Measurements from ENCODE around the gene TPSAB1.

The TPSAB1 gene

DNA sequence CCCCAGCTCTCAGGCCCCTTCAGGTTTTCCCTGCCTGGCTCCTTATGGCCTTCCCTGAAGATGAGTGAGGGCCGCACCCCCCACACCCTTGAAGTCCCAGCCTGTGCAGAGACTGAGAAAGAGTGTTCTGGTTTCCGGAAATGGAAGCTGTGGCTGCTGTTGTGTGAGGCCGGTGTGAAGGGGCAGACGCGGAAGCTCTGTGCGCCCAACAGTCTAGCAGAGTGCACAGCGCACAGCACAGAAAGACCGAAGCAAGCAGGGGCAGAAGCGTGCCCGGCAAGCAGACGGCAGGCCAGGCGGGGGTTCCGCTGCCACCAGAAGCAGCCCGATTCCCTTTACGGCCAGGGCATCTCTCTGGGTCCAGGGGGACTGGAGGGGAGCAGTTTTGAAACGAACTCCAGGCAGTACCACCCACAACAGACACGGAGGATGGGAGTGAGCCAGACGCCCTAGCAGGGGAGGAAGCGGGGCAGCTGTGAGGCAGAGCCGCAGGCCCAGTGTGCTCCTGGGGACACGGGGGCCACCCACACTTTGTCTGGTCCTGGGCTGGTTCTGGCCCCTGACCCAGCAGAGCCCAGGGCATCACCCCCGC is 32.2 kb upstream of the TPSAB1 start:
- Histone ChIP-seq H3K36me3 (ENCODE audit: control insufficient read depth, insufficient read depth, low read length) (no peaks in the 10 kb centered on the region), H3K4me3 (replicated peaks; ENCODE audit: low read depth, low read length) (no peak overlapping the region), H3K27me3 (replicated peaks; ENCODE audit: control insufficient read depth, insufficient read depth, low read length) (no peaks in the 10 kb centered on the region)
- no peak for DNase-seq (ENCODE audit: extremely low read depth, insufficient read length)
- TF ChIP-seq CTCF (IDR thresholded peaks at IDR 0.05; ENCODE audit: insufficient read depth, low read length, poor library complexity, severe bottlenecking): no peak

DNA sequence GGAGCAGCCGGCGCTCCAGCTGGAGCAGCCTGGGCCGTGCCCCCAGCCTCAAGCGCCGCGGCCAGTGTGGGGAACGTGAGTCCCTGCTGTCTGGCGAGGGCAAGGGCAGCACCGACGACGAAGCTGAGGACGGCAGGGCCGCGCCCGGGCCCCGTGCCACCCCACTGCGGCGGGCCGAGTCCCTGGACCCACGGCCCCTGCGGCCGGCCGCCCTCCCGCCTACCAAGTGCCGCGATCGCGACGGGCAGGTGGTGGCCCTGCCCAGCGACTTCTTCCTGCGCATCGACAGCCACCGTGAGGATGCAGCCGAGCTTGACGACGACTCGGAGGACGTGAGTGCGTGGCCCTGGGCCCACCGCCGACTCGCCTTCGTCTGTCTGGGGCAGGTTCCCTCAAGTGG is 31.4 kb upstream of the TPSAB1 start:
- Histone ChIP-seq H3K27me3 (replicated peaks; ENCODE audit: control insufficient read depth, insufficient read depth, low read length) (no peaks in the 10 kb centered on the region), H3K36me3 (ENCODE audit: control insufficient read depth, insufficient read depth, low read length) (no peaks in the 10 kb centered on the region), H3K4me3 (replicated peaks; ENCODE audit: low read depth, low read length) (no peak overlapping the region)
- no peak for TF ChIP-seq CTCF (IDR thresholded peaks at IDR 0.05; ENCODE audit: insufficient read depth, low read length, poor library complexity, severe bottlenecking)
- DNase-seq (ENCODE audit: extremely low read depth, insufficient read length): no peak

GRCh38 chr16:1210461-1210860 is 30.0 kb upstream of the TPSAB1 start:
- Histone ChIP-seq H3K4me3 (replicated peaks; ENCODE audit: low read depth, low read length) (no peak overlapping the region), H3K27me3 (replicated peaks; ENCODE audit: control insufficient read depth, insufficient read depth, low read length) (no peaks in the 10 kb centered on the region), H3K36me3 (ENCODE audit: control insufficient read depth, insufficient read depth, low read length) (no peaks in the 10 kb centered on the region)
- DNase-seq (ENCODE audit: extremely low read depth, insufficient read length): no peak
- no peak for TF ChIP-seq CTCF (IDR thresholded peaks at IDR 0.05; ENCODE audit: insufficient read depth, low read length, poor library complexity, severe bottlenecking)

- no peaks in the 10 kb centered on the region for H3K36me3 ChIP-seq (ENCODE audit: control insufficient read depth, insufficient read depth, low read length)
- H3K4me3 ChIP-seq (replicated peaks; ENCODE audit: low read depth, low read length): no peak overlapping the region
- no peak for DNase-seq (ENCODE audit: extremely low read depth, insufficient read length)
- TF ChIP-seq CTCF (IDR thresholded peaks at IDR 0.05; ENCODE audit: insufficient read depth, low read length, poor library complexity, severe bottlenecking): no peak
- no peaks in the 10 kb centered on the region for H3K27me3 ChIP-seq (replicated peaks; ENCODE audit: control insufficient read depth, insufficient read depth, low read length)
These were observed 28.8 kb upstream of the TPSAB1 start for GRCh38 chr16:1211451-1212268.

DNA sequence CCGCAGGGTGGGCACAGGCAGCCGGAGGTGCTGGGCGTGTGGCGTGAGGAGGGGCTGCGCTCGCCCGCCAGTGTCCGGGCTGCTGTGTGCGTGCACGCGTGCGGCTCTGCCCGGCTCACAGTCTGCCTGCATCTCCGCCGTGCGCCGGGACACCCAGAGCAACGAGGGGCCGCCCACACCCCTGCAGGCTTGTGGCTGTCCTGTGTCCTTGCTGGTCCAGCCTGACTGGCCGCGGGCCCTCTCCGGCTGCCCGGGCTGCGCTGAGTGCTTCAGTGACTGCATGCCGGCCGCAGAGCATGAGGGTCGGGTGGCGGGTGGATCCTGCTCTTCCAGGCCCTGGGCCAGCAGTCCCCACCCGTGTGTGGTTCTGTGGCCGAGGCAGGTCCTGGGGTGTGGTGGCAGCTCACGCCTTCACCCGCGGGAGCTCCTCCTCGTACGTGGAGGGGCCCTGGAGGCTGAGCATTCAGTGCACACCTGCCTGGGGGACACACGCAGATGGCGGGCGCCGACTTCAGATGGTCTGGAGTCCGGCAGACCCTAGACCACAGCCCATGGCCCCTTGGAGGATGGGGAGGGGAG is 27.8 kb upstream of the TPSAB1 start:
- Histone ChIP-seq H3K36me3 (ENCODE audit: control insufficient read depth, insufficient read depth, low read length) (no peaks in the 10 kb centered on the region), H3K4me3 (replicated peaks; ENCODE audit: low read depth, low read length) (no peak overlapping the region), H3K27me3 (replicated peaks; ENCODE audit: control insufficient read depth, insufficient read depth, low read length) (no peaks in the 10 kb centered on the region)
- DNase-seq (ENCODE audit: extremely low read depth, insufficient read length): no peak
- no peak for TF ChIP-seq CTCF (IDR thresholded peaks at IDR 0.05; ENCODE audit: insufficient read depth, low read length, poor library complexity, severe bottlenecking)
